Esophagus mucosa (tissue), 1 donor: ENCODE data around the gene SPOCK3. TPM values are rescaled to one million over a fixed set of nuclear protein-coding genes. Genes with fewer than 3 reads are reported as not detected.
A peak's percentile ranks its signal among the peaks of the same experiment; 100 is the strongest.
"Not testable (repeated sequence)": the region's sequence is repeated elsewhere in the genome, so short reads cannot be mapped to it uniquely, and the experiment has no call there.

Experiments
- ATAC-seq: fragments of 200-7000 bp; cut with Tn5 transposase; one replicate; pipeline ENCODE4 v1.9.1; 2020
- total RNA-seq: library from RNA; stranded (reverse); gene quantifications from one replicate; pipeline ENCODE4 v1.2.4, GENCODE V29; 2023
- donor health status: DM: yes; HTN: yes; CAD: no.

The SPOCK3 gene
- total RNA-seq, 1 donor from 2014 or later = not detected

DNA sequence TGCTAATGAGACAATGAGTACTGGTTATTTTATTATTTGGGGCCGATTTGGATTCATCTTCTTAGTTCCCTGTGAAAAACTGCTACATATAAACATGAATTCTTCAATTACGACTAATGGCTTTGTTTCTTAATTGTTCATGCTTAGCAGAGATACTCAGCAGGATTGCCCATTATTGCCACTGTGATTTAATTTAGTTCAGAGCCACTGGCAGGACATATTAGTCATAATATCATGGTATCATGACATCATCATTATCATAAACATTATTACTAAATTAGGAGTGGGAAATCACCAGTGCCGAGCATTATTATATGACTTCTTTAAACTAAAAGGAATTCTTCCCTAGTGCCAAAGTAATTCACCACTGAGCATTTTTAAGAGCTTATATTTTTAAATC is 201.4 kb downstream of the SPOCK3 start:
- peak; percentile 57 for ATAC-seq

GRCh38 chr4:167031534-167032156 is 202.6 kb downstream of the SPOCK3 start:
- ATAC-seq = peak; percentile 39

DNA sequence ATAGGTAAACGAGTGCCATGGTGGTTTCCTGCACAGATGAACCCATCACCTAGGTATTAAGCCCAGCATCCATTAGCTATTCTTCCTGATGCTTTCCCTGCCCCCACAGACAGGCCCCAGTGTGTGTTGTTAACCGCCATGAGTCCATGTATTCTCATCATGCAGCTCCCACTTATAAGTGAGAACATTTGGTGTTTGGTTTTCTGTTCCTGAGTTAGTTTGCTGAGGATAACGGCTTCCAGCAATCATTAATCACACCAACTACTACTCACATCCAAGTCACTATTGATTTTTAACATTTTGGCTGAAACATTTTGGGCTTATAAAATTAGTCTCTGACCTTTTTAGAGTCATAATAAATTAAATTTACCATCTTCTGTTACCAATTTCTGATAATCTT is 205.3 kb downstream of the SPOCK3 start:
- no peak for ATAC-seq

- peak; percentile 94 for ATAC-seq
Observed at GRCh38 chr4:167025670-167026069, 208.6 kb downstream of the SPOCK3 start.

DNA sequence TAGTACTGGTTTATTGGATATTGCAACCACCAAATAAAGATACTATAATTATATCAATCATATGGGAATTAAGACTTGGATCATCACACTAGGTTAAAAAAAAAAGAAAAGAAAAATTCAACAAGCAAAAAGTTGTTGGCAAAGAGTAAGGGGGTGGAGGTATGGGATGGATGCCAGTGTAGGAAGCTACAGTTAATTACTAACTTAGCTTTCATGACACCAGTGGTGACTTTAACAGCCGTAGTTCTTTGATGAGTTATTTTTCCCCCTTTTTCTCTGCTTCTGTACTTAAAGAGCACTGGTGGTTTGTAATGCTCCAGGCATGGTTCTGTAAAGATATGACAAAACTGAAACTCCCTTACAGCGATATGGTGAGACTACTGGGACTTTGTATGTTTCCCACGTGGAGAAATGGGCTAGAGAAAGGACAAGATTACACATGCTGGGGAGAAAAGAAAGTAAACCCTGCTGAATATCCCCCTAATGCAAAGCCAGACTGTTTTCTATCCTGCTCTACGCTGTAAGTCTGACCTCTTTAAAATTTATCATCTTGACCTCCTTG is 210.8 kb downstream of the SPOCK3 start:
- no peak for ATAC-seq

GRCh38 chr4:167021545-167022155 is 212.6 kb downstream of the SPOCK3 start:
- ATAC-seq = peak; percentile 56

DNA sequence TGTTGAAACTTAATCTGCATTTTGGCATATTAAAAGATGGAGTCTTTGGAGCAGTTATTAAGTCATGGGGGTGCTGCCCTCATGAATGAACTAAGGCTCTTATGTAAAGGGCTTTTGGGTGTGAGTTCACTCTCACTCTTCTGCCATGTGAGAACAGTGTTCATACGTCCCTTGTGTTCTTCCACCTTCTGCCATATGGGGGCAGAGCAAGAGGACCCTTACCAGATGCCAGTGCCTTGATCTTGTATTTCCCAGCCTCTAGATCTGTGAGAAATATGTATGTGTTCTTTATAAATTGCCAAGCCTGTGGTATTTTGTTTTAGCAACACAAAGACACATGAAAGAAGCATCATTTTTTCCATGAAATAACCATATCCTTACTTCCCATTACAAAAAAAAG is 213.9 kb downstream of the SPOCK3 start:
- ATAC-seq = no peak

DNA sequence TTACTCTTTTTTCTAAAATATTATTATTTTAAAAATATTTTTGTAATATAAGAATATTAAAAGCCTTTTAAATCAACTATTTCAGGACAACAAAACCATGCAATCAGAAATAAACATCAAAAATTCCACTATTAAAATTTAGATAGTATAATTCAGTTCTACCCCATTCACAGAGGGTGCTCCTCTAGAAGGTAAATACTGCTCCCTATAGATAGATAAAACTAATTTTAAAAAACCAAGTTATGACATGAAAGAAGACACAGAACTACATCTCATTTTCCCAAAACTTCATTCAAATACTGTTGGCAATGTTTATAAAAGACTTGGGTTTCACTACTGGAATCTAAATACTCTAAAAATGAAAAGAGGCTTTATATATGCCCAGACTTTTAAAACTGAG is 219.3 kb downstream of the SPOCK3 start:
- no peak for ATAC-seq

GRCh38 chr4:167003326-167003725 is 231.0 kb downstream of the SPOCK3 start:
- ATAC-seq = no peak

DNA sequence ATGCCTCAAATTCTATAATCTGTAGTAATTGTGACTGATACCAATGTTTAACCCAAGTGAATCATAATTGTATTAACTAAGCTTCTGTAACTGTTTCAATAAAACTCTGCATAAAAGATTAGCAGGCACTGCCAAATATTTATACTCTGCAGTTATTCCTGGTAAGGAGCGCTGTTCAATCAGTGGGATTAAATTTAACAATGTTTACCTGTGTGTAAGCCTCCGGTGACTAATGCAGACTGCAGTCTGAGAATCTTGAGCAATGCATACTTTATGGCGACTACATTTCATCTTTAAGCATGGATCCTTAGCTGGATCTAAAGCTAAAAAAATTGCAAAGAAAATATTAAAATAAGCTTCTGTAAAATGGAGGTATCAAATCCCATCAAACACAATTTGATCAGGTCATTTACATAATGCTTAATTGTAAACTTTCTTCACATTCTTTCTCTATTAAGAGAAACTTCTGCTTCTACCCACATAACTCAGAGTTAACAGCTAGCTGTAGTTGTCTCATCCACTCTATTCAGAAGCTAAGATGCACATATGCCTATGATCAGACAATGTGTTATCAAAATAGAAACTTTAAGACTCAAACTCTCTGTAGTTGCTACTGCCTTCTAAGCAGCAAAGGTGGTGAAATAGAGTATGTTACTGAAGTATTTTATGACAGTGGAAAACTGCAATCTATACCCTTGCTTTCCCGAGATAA is 234.0 kb downstream of the SPOCK3 start:
- peak; percentile 99 for ATAC-seq

- ATAC-seq = no peak
Observed at GRCh38 chr4:166996216-166996615, 238.1 kb downstream of the SPOCK3 start.

GRCh38 chr4:166994686-166995085 is 239.6 kb downstream of the SPOCK3 start:
- no peak for ATAC-seq

GRCh38 chr4:166991006-166991561 is 243.2 kb downstream of the SPOCK3 start:
- ATAC-seq = no peak

DNA sequence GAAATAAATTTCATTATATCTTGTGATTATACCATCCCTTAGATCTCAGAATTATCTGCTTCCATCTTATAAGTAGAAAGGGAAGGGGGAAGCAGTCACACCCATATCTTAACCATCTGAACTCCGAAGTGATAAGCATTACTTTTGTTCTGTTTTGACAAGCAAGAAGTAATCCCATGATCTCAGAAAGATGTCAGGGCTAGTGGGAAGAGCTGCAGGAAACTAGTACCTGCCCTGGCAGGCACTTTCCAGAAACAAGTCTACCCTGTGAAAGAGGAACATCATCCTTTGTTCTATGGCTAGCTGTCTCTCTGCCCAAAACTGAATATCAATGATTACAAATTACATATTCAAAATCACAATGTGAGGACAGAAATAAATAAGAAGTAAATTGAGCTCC is 244.4 kb downstream of the SPOCK3 start:
- ATAC-seq = peak; percentile 48

GRCh38 chr4:166987026-166987425 is 247.3 kb downstream of the SPOCK3 start:
- ATAC-seq = no peak

DNA sequence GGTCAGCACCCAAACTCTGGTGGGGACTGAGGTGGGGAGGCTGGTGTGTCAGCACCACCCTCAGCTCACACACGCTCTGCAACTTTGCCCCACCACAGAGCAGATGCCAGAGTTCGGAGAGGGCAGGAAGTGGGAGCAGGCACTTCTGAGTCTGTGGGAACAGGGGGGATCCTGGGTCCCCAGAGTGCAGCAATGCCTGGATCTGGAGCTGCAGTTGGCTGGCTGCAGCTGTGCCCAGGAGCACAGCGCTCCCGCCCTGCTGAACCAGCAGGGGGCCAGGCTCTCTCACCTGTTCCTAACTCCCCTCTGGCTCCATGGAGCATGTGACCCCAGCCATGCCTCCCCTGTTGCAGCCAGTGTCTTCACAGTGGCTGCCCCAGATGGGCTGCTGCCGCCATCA is 252.4 kb downstream of the SPOCK3 start:
- no peak for ATAC-seq

DNA sequence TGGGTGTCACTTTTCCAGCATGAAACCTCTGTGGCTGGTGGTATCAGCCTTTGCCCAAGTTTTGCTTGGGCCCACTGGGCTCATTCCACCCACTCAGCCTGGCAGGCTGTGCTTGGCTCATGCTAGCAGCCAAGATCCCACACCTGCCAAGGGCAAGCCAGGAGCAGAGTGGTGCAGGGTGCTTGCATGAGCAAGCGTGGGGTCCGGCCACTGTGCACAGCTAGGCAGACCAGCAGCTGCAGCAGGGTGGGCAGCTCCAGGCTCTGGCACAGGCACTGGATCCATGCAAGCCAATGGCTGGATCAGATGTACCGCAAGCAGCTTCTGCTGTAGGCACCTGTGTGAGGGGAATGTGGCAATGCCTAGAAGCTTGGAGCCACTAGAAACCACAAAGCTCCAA is 253.9 kb downstream of the SPOCK3 start:
- ATAC-seq = no peak

DNA sequence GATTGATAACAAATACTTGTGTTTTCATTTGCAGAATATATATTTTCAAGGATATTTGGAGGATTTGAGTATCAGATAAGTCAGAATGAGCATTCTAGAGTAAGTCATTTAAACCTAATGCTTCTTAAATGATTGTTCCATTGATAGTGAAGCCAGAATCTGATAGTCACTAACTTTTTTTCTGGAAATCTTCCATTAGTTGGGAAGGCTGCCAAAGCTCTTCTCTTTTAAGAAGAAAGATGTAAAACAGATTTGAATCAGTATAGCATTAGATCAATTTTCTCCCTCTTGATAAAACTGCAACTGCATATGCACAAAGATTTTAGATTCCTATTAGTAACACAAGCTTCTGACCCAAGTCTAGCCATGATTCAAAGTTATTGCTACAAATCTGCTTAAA is 256.7 kb downstream of the SPOCK3 start:
- no peak for ATAC-seq

DNA sequence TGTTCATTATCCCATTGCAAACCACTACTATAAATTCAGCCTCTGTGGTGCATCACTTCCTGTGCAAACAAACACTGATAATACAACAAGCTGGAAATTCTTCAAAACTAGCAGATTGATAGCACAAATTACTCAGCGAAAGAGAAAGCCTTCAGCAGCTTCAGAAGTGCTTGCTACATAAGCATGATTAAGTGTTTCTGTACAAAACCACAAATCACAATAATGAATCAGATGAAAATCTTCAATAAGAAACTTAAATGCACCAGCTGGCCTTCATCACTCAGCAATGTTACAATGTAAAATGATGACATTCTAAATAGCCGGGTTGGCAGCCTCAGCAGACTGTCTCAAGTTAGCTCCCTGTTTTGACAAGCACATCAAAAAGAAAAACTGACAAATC is 262.2 kb downstream of the SPOCK3 start:
- peak; percentile 17 for ATAC-seq

- not testable (repeated sequence) for ATAC-seq
Observed at GRCh38 chr4:166968219-166968618, 266.1 kb downstream of the SPOCK3 start.

- no peak for ATAC-seq
Observed at GRCh38 chr4:166965562-166965961, 268.7 kb downstream of the SPOCK3 start.

GRCh38 chr4:166957451-166957850 is 276.8 kb downstream of the SPOCK3 start:
- no peak for ATAC-seq

- ATAC-seq = no peak
Observed at GRCh38 chr4:166956484-166956883, 277.8 kb downstream of the SPOCK3 start.
